ENCODE measurements around the gene GAA. TPM values are rescaled to one million over a fixed set of nuclear protein-coding genes. Genes with fewer than 3 reads are reported as not detected.

Gene GAA
- total and polyA plus RNA-seq, 2 of the 13 experiments (the other 11 are each of a cell fraction or from before 2014, with no cell fraction given) = 21.6 to 36.4 TPM

DNA sequence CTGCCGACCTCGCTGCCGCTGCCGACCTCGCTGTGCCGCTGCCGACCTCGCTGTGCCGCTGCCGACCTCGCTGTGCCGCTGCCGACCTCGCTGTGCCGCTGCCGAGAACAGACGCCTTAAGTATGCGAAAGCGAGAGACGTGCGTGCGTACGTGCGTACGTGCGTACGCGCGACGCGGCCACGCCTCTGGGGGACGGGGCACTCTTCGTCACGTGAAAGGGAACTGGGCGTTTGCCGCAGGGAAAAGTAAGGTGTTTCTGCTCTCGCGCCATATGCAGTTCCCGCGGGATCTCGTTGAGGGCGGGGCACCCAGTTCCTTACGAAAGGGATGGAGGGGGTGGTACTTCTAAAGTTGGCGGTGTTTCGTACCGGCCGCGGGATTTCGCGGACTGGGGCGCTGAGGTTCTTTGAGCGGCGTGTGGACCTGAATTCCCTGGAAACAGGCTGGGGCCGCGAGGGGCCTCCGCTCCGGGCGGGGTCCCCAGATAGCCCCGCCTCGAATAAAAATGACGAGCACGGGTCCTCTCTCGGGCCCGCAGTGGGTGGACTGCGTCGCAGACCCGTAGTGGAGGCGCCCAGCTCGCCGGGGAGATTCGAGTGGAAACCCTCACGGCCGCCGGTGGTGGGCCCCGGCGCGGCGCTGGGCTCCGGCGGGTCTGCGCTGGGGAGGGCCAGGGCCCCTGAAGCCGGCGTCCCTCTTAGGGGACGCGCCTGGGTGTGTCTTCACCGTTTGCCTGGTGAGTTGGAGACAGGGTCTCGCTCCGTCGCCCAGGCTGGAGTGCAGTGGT lies 45.8 kb downstream of the GAA start, which contains the start of gene EIF4A3 (continued):
- TF ChIP-seq SMAD9 (CRISPR knock-in tag; IDR thresholded peaks at IDR 0.05) (peak; percentile 58; the same call in 1 of the 2 replicates), HIVEP1 (CRISPR knock-in tag; IDR thresholded peaks at IDR 0.05) (peak; percentile 68; the same call in 1 of the 2 replicates), ZNF607 (CRISPR knock-in tag; IDR thresholded peaks at IDR 0.05; ENCODE audit: borderline replicate concordance) (peak; percentile 49; the same call in 1 of the 2 replicates), ZNF33A (CRISPR knock-in tag; IDR thresholded peaks at IDR 0.05; ENCODE audit: borderline replicate concordance) (no peak), ZNF121 (CRISPR knock-in tag; IDR thresholded peaks at IDR 0.05) (peak; percentile 82), JUN (CRISPR knock-in tag; IDR thresholded peaks at IDR 0.05) (peak; percentile 86), BRD4 (CRISPR knock-in tag; IDR thresholded peaks at IDR 0.05) (peak; percentile 50), MBNL3 (CRISPR knock-in tag; conservative IDR thresholded peaks at IDR 0.05) (no peak), NFRKB (IDR thresholded peaks at IDR 0.05) (no peak), ZNF746 (CRISPR knock-in tag; IDR thresholded peaks at IDR 0.05) (peak; percentile 34), ZNF337 (CRISPR knock-in tag; IDR thresholded peaks at IDR 0.05; ENCODE audit: borderline replicate concordance, low read depth) (0 out of 2 replicates have a peak, but pooled peaks have one; percentile 30), KLF11 (CRISPR knock-in tag; IDR thresholded peaks at IDR 0.05) (peak; percentile 88), U2AF1 (optimal IDR thresholded peaks at IDR 0.05; ENCODE audit: low read depth, low read length) (peak; percentile 96), THYN1 (CRISPR knock-in tag; IDR thresholded peaks at IDR 0.05; ENCODE audit: borderline replicate concordance, low read depth) (no peak), SIX4 (CRISPR knock-in tag; IDR thresholded peaks at IDR 0.05) (no peak; the same call in 1 of the 2 replicates)
- TF ChIP-seq, protein P1, sequence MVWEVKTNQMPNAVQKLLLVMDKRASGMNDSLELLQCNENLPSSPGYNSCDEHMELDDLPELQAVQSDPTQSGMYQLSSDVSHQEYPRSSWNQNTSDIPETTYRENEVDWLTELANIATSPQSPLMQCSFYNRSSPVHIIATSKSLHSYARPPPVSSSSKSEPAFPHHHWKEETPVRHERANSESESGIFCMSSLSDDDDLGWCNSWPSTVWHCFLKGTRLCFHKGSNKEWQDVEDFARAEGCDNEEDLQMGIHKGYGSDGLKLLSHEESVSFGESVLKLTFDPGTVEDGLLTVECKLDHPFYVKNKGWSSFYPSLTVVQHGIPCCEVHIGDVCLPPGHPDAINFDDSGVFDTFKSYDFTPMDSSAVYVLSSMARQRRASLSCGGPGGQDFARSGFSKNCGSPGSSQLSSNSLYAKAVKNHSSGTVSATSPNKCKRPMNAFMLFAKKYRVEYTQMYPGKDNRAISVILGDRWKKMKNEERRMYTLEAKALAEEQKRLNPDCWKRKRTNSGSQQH (CRISPR knock-in tag; IDR thresholded peaks at IDR 0.05; ENCODE audit: low read depth) = 0 out of 2 replicates have a peak, but pooled peaks have one; percentile 36
- TF ChIP-seq, protein P2, sequence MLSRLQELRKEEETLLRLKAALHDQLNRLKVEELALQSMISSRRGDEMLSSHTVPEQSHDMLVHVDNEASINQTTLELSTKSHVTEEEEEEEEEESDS (CRISPR knock-in tag; IDR thresholded peaks at IDR 0.05; ENCODE audit: borderline replicate concordance) = no peak; the same call in 1 of the 2 replicates
- TF ChIP-seq, protein P3, sequence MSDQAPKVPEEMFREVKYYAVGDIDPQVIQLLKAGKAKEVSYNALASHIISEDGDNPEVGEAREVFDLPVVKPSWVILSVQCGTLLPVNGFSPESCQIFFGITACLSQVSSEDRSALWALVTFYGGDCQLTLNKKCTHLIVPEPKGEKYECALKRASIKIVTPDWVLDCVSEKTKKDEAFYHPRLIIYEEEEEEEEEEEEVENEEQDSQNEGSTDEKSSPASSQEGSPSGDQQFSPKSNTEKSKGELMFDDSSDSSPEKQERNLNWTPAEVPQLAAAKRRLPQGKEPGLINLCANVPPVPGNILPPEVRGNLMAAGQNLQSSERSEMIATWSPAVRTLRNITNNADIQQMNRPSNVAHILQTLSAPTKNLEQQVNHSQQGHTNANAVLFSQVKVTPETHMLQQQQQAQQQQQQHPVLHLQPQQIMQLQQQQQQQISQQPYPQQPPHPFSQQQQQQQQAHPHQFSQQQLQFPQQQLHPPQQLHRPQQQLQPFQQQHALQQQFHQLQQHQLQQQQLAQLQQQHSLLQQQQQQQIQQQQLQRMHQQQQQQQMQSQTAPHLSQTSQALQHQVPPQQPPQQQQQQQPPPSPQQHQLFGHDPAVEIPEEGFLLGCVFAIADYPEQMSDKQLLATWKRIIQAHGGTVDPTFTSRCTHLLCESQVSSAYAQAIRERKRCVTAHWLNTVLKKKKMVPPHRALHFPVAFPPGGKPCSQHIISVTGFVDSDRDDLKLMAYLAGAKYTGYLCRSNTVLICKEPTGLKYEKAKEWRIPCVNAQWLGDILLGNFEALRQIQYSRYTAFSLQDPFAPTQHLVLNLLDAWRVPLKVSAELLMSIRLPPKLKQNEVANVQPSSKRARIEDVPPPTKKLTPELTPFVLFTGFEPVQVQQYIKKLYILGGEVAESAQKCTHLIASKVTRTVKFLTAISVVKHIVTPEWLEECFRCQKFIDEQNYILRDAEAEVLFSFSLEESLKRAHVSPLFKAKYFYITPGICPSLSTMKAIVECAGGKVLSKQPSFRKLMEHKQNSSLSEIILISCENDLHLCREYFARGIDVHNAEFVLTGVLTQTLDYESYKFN (CRISPR knock-in tag; conservative IDR thresholded peaks at IDR 0.05) = peak; percentile 55
- TF ChIP-seq, protein P4, sequence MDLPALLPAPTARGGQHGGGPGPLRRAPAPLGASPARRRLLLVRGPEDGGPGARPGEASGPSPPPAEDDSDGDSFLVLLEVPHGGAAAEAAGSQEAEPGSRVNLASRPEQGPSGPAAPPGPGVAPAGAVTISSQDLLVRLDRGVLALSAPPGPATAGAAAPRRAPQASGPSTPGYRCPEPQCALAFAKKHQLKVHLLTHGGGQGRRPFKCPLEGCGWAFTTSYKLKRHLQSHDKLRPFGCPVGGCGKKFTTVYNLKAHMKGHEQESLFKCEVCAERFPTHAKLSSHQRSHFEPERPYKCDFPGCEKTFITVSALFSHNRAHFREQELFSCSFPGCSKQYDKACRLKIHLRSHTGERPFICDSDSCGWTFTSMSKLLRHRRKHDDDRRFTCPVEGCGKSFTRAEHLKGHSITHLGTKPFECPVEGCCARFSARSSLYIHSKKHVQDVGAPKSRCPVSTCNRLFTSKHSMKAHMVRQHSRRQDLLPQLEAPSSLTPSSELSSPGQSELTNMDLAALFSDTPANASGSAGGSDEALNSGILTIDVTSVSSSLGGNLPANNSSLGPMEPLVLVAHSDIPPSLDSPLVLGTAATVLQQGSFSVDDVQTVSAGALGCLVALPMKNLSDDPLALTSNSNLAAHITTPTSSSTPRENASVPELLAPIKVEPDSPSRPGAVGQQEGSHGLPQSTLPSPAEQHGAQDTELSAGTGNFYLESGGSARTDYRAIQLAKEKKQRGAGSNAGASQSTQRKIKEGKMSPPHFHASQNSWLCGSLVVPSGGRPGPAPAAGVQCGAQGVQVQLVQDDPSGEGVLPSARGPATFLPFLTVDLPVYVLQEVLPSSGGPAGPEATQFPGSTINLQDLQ (CRISPR knock-in tag; IDR thresholded peaks at IDR 0.05) = no peak; the same call in 1 of the 2 replicates
- TF ChIP-seq, protein P5, sequence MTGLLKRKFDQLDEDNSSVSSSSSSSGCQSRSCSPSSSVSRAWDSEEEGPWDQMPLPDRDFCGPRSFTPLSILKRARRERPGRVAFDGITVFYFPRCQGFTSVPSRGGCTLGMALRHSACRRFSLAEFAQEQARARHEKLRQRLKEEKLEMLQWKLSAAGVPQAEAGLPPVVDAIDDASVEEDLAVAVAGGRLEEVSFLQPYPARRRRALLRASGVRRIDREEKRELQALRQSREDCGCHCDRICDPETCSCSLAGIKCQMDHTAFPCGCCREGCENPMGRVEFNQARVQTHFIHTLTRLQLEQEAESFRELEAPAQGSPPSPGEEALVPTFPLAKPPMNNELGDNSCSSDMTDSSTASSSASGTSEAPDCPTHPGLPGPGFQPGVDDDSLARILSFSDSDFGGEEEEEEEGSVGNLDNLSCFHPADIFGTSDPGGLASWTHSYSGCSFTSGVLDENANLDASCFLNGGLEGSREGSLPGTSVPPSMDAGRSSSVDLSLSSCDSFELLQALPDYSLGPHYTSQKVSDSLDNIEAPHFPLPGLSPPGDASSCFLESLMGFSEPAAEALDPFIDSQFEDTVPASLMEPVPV (CRISPR knock-in tag; IDR thresholded peaks at IDR 0.05) = peak; percentile 78

Data from HepG2 (cell line).